WTC11 (cell line): ENCODE data around the gene EPN2. TPM values are rescaled to one million over a fixed set of nuclear protein-coding genes. Genes with fewer than 3 reads are reported as not detected.

ENCODE experiments used
- AR ChIP-seq: fragments of 250-450 bp; sonication (Bioruptor Pico); IDR thresholded peaks from 2 replicates; pipeline ENCODE4 v1.9.0; 2021; ENCODE audit warnings: mild to moderate bottlenecking
- ATF1 ChIP-seq: sonication (generic); formaldehyde crosslinking; IDR thresholded peaks from 2 replicates; pipeline ENCODE4 v1.8.1; 2023; ENCODE audit warnings: mild to moderate bottlenecking, moderate library complexity, missing genetic modification reagents
- CREB1 ChIP-seq: sonication (generic); formaldehyde crosslinking; IDR thresholded peaks from 2 replicates; pipeline ENCODE4 v1.8.0; 2023; ENCODE audit warnings: mild to moderate bottlenecking, missing genetic modification reagents
- E2F4 ChIP-seq: sonication (generic); formaldehyde crosslinking; IDR thresholded peaks from 2 replicates; pipeline ENCODE4 v1.8.1; 2022; ENCODE audit warnings: low read depth, mild to moderate bottlenecking, moderate library complexity, missing genetic modification reagents, borderline replicate concordance
- ERG ChIP-seq: fragments of 250-450 bp; sonication (Bioruptor Pico); IDR thresholded peaks from 2 replicates; pipeline ENCODE4 v1.8.0; 2021; ENCODE audit warnings: mild to moderate bottlenecking
- ESRRA ChIP-seq: sonication (generic); formaldehyde crosslinking; IDR thresholded peaks from 2 replicates; pipeline ENCODE4 v1.8.1; 2022; ENCODE audit warnings: mild to moderate bottlenecking, missing genetic modification reagents, borderline replicate concordance
- FOXJ3 ChIP-seq: sonication (generic); formaldehyde crosslinking; IDR thresholded peaks from 2 replicates; pipeline ENCODE4 v1.9.0; 2021; ENCODE audit warnings: missing genetic modification reagents, mild to moderate bottlenecking, borderline replicate concordance
- FOXP4 ChIP-seq: sonication (generic); formaldehyde crosslinking; IDR thresholded peaks from 2 replicates; pipeline ENCODE4 v1.8.0; 2022; ENCODE audit warnings: mild to moderate bottlenecking, missing genetic modification reagents
- KAT7 ChIP-seq: sonication (generic); formaldehyde crosslinking; IDR thresholded peaks from 2 replicates; pipeline ENCODE4 v1.8.1; 2023; ENCODE audit warnings: missing genetic modification reagents, mild to moderate bottlenecking, borderline replicate concordance
- MAX ChIP-seq: sonication (generic); formaldehyde crosslinking; IDR thresholded peaks from 2 replicates; pipeline ENCODE4 v1.8.0; 2022; ENCODE audit warnings: mild to moderate bottlenecking, missing genetic modification reagents
- NR2C2 ChIP-seq: sonication (generic); formaldehyde crosslinking; IDR thresholded peaks from 2 replicates; pipeline ENCODE4 v1.8.0; 2022; ENCODE audit warnings: mild to moderate bottlenecking, missing genetic modification reagents
- SMAD3 ChIP-seq: sonication (generic); formaldehyde crosslinking; IDR thresholded peaks from 2 replicates; pipeline ENCODE4 v1.8.0; 2022; ENCODE audit warnings: missing genetic modification reagents, mild to moderate bottlenecking, borderline replicate concordance
- STAT6 ChIP-seq: sonication (generic); formaldehyde crosslinking; conservative IDR thresholded peaks from 2 replicates; pipeline ENCODE4 v1.8.1; 2023; ENCODE audit warnings: mild to moderate bottlenecking, low read depth, missing genetic modification reagents, moderate library complexity
- USF1 ChIP-seq: sonication (generic); formaldehyde crosslinking; IDR thresholded peaks from 2 replicates; pipeline ENCODE4 v1.8.0; 2022; ENCODE audit warnings: mild to moderate bottlenecking, missing genetic modification reagents
- USF2 ChIP-seq: sonication (generic); formaldehyde crosslinking; IDR thresholded peaks from 2 replicates; pipeline ENCODE4 v1.8.1; 2023; ENCODE audit warnings: mild to moderate bottlenecking, missing genetic modification reagents, moderate library complexity
- ZNF416 ChIP-seq: fragments of 250-450 bp; sonication (Bioruptor Pico); IDR thresholded peaks from 2 replicates; pipeline ENCODE4 v1.9.0; 2021; ENCODE audit warnings: mild to moderate bottlenecking, inconsistent platforms
- ZNF532 ChIP-seq: fragments of 250-450 bp; sonication (Bioruptor Pico); IDR thresholded peaks from 2 replicates; pipeline ENCODE4 v1.9.0; 2021; ENCODE audit warnings: mild to moderate bottlenecking, borderline replicate concordance
- ZNF671 ChIP-seq: fragments of 250-450 bp; sonication (Bioruptor Pico); IDR thresholded peaks from 2 replicates; pipeline ENCODE4 v1.8.0; 2021; ENCODE audit warnings: mild to moderate bottlenecking
- total RNA-seq: library from RNA; stranded (reverse); gene quantifications from 3 replicates; pipeline ENCODE4 v1.2.3, GENCODE V29; 2021

EPN2 gene
- total RNA-seq, 1 experiment from 2014 or later = 48.8 TPM

- TF ChIP-seq ZNF532 (CRISPR knock-in tag) = no peak
- no peak for TF ChIP-seq STAT6 (CRISPR knock-in tag)
- TF ChIP-seq E2F4 (CRISPR knock-in tag) = no peak
- TF ChIP-seq KAT7 (CRISPR knock-in tag) = no peak
- no peak for TF ChIP-seq ZNF416 (CRISPR knock-in tag)
- TF ChIP-seq ZNF671 (CRISPR knock-in tag) = no peak
- no peak for TF ChIP-seq CREB1 (CRISPR knock-in tag)
- TF ChIP-seq ESRRA (CRISPR knock-in tag) = no peak
- TF ChIP-seq USF2 (CRISPR knock-in tag) = peak; percentile 38; the same call in 1 of the 2 replicates
- no peak for TF ChIP-seq AR (CRISPR knock-in tag)
- peak; percentile 65; the same call in 1 of the 2 replicates for TF ChIP-seq MAX
- TF ChIP-seq SMAD3 (CRISPR knock-in tag) = no peak
- TF ChIP-seq USF1 = peak; percentile 9; the same call in 1 of the 2 replicates
- peak; percentile 20; the same call in 1 of the 2 replicates for TF ChIP-seq FOXP4
- no peak for TF ChIP-seq NR2C2 (CRISPR knock-in tag)
- no peak for TF ChIP-seq FOXJ3 (CRISPR knock-in tag)
- no peak for TF ChIP-seq ERG
- no peak for TF ChIP-seq ATF1 (CRISPR knock-in tag)
Observed at GRCh38 chr17:19377602-19378415, 140.6 kb downstream of the EPN2 start (continued).
